Left lung (tissue), 10 donors: ENCODE data around the gene CHRD. TPM values are rescaled to one million over a fixed set of nuclear protein-coding genes. Genes with fewer than 3 reads are reported as not detected.
"Not testable (repeated sequence)": the region's sequence is repeated elsewhere in the genome, so short reads cannot be mapped to it uniquely, and the experiment has no call there.

Source experiments
- ATAC-seq: fragments of 200-7000 bp; cut with Tn5 transposase; one replicate; pipeline ENCODE4 v1.9.1; 2020; ENCODE audit warnings: moderate library complexity
- DNase-seq, 4 donors: peaks; one replicate each; pipeline ENCODE4 v3.0.0-alpha.2; 2013 to 2020
- H3K27ac ChIP-seq, 2 donors: fragments of 200-600 bp; sonication (generic) in 1 of 2; one replicate each; pipeline versions ENCODE4 v1.5.0 to v1.8.0; 2020 to 2021
- H3K27me3 ChIP-seq, 2 donors: fragments of 200-600 bp; sonication (generic) in 1 of 2; one replicate each; pipeline versions ENCODE4 v1.5.0 to v1.8.0; 2020 to 2021
- H3K36me3 ChIP-seq, 2 donors: fragments of 200-600 bp; sonication (generic) in 1 of 2; one replicate each; pipeline versions ENCODE4 v1.5.0 to v1.8.0; 2020 to 2021
- H3K4me1 ChIP-seq, 2 donors: fragments of 200-600 bp; one replicate each; pipeline ENCODE4 v1.8.0; 2021
- H3K4me3 ChIP-seq, 2 donors: fragments of 200-600 bp; sonication (generic) in 1 of 2; one replicate each; pipeline versions ENCODE4 v1.5.0 to v1.8.0; 2020 to 2021; ENCODE audit warnings: mild to moderate bottlenecking in 1 of 2
- H3K9me3 ChIP-seq, 2 donors: fragments of 200-600 bp; sonication (generic) in 1 of 2; one replicate each; pipeline versions ENCODE4 v1.5.0 to v1.8.0; 2020 to 2021
- intact Hi-C, 2 donors: fragments of 100-400 bp; cut with DNase I; formaldehyde crosslinking; loops; one replicate each; pipeline versions ENCODE4 v1.11.2 to v1.14.2; 2022
- polyA plus RNA-seq, 6 donors: library from polyadenylated mRNA; unstranded; fragments of 120-200 nt; gene quantifications; one replicate each; pipeline ENCODE4 v1.2.1, GENCODE V29; 2013; ENCODE audit not compliant: insufficient read length in 6 of 6
- total RNA-seq, 2 donors: library from RNA; stranded (reverse); fragmentation: NEBNext Ultra II Directional; extraction: Animal tissue kit (Norgen Biotek cat#: 25700); gene quantifications; one replicate each; pipeline ENCODE4 v1.2.1, GENCODE V29; 2021
- TF ChIP-seq, protein P1 (sequence below), 2 donors: fragments of 200-600 bp; sonication (generic) in 1 of 2; IDR thresholded peaks; one replicate each; pipeline versions ENCODE4 v1.5.0 to v1.8.0; 2021; ENCODE audit warnings: antibody characterized with exemption in 2 of 2
- donor health status: DM: no; HTN: yes; CAD: no.
- donor health status: DM: no; HTN: no; CAD: no.

The CHRD gene
- total and polyA plus RNA-seq, 8 donors: 5.6 to 19.0 (median 13.2) TPM

DNA sequence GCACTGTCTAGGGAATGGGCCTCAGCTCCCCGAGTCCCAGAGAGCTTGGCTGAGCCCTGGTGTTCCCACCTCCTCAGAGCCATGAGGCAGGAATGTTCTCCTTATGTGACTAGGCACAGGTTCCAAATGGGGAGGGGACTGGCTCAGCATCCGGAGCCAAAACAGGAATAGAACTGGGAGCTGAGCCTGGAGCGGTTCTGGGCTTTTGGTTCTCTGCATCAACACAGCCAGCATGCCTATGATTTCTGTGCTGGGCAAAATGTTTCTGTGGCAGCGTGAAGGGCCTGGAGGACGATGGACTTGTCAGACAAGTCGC is 42.5 kb upstream of the CHRD start, which contains the start of gene FAM131A:
TSS of gene FAM131A (plus strand) at position 202 of the 316 bp plus-strand sequence. CDS start at position 233, 31 bp downstream.
- H3K27ac ChIP-seq: peak within 1 kb of the TSS; percentile 89 to 90
- DNase-seq (peak in 2 of 4 donors; percentile 41), ATAC-seq (no peak)
- intact Hi-C loops: no loop called here
- TF ChIP-seq, protein P1, sequence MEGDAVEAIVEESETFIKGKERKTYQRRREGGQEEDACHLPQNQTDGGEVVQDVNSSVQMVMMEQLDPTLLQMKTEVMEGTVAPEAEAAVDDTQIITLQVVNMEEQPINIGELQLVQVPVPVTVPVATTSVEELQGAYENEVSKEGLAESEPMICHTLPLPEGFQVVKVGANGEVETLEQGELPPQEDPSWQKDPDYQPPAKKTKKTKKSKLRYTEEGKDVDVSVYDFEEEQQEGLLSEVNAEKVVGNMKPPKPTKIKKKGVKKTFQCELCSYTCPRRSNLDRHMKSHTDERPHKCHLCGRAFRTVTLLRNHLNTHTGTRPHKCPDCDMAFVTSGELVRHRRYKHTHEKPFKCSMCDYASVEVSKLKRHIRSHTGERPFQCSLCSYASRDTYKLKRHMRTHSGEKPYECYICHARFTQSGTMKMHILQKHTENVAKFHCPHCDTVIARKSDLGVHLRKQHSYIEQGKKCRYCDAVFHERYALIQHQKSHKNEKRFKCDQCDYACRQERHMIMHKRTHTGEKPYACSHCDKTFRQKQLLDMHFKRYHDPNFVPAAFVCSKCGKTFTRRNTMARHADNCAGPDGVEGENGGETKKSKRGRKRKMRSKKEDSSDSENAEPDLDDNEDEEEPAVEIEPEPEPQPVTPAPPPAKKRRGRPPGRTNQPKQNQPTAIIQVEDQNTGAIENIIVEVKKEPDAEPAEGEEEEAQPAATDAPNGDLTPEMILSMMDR (IDR thresholded peaks at IDR 0.05): no peak
- H3K9me3 ChIP-seq: no peaks in the 10 kb centered on the region
- H3K4me1 ChIP-seq: peaks cover 19 to 72% of the 10 kb centered on the region in 2 donors
- H3K27me3 ChIP-seq: no peaks in the 10 kb centered on the region
- peaks cover 6 to 41% of the 10 kb centered on the region in 2 donors for H3K36me3 ChIP-seq
- peak within 1 kb of the TSS; percentile 78 to 84 for H3K4me3 ChIP-seq

DNA sequence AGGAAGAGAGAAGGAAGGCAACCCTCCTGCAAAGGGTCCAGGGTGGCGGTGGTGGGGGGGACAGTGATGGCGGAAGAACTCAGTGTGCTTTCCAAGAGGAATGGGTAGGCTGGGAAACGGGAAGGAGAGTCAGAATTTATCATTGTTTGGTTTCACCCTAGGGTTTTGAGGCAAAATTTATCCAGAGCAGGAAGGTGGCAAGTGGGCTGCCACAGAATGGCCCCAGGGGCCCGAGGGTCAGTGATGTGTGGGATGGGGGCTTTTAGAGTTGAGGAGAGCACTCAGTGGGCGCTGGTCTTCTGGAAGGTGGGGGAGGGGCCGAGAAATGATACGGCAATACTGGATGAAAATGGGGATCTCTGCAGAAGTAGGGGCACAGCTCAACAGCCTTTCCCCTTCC is 41.9 kb upstream of the CHRD start:
- Histone ChIP-seq H3K27me3 (no peaks in the 10 kb centered on the region), H3K4me1 (peaks cover 19 to 67% of the 10 kb centered on the region in 2 donors), H3K4me3 (no peak overlapping the region), H3K27ac (peak overlapping the region; percentile 38 to 90), H3K36me3 (peaks cover 6 to 41% of the 10 kb centered on the region in 2 donors), H3K9me3 (no peaks in the 10 kb centered on the region)
- DNase-seq: peak in 1 of 4 donors; percentile 24
- no peak for ATAC-seq
- intact Hi-C loops: no loop called here
- TF ChIP-seq, protein P1 (IDR thresholded peaks at IDR 0.05): no peak

DNA sequence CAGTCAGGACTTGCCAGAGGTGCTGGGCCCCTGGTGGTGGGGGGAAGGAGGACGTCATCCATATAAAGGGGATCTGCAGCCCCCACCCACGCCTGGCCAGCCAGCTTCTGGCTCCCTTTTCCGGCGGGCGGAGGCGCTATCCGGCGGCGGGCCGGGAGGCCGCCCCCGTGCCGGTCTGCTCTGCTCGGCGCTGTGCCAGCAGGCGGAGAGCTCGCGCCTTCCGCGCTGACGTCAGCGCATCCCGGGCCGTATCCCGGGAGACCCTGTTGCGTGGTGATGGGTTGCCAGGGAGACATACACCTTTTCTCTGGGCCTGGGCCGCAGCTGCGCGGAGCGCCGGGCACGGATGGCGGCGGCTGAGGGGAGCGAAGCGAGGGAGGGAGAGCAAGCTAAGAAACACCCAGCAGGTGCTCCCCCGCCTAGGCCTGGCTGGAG is 41.3 kb upstream of the CHRD start:
- Histone ChIP-seq H3K36me3 (peaks cover 6 to 41% of the 10 kb centered on the region in 2 donors), H3K4me3 (no peak overlapping the region), H3K9me3 (no peaks in the 10 kb centered on the region), H3K27ac (peak overlapping the region; percentile 38 to 90), H3K4me1 (peaks cover 19 to 66% of the 10 kb centered on the region in 2 donors), H3K27me3 (no peaks in the 10 kb centered on the region)
- ATAC-seq (no peak), DNase-seq (peak in 2 of 4 donors; percentile 81 to 88)
- intact Hi-C loops: no loop called here
- TF ChIP-seq, protein P1 (IDR thresholded peaks at IDR 0.05): no peak

DNA sequence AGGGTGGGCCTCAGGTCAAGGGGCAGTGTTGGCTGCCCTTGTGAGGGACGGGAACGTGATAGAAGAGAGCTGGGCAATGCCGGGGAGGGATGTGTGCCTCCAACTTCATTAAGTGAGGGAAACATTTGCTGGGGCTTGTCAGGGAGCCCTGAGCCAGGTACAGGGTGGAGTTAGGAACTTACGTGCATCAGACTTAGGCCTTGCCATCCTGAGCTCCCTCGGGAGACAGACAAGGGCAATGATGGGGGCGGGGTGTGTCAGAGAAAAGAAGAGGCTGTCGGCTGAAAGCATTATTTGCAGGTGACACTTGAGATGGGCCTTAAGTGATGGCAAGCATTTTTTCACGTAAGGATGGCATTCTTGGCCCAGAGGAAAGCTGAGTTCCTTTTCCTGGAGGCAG is 40.9 kb upstream of the CHRD start:
- Histone ChIP-seq H3K4me1 (peaks cover 19 to 63% of the 10 kb centered on the region in 2 donors), H3K9me3 (no peaks in the 10 kb centered on the region), H3K36me3 (peaks cover 6 to 40% of the 10 kb centered on the region in 2 donors), H3K27me3 (no peaks in the 10 kb centered on the region), H3K27ac (peak overlapping the region in 1 of 2 donors; percentile 38), H3K4me3 (no peak overlapping the region)
- DNase-seq (no peak), ATAC-seq (no peak)
- TF ChIP-seq, protein P1 (IDR thresholded peaks at IDR 0.05): no peak
- intact Hi-C loops: no loop called here

DNA sequence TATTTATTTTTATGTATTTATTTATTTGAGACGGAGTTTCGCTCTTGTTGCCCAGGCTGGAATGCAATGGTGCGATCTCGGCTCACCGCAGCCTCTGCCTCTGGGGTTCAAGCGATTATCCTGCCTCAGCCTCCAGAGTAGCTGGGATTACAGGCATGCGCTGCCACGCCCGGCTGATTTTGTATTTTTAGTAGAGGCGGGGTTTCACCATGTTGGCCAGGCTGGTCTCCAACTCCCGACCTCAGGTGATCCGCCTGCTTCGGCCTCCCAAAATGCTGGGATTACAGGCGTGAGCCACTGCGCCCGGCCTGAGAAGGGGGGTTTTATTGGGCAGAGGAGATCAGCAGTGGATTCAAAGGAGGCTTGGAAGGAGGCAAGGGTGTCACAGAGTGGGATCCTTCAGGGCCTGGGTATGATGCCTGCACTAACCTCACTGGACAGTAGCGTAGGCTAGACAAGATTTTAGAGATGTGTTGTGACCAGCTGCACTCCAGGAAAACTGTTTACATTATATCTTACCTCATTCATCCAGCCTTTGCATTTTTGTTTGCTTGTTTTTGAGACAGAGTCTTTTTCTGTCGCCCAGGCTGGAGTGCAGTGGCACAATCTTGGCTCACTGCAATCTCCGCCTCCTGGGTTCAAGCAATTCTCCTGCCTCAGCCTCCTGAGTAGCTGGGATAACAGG is 40.3 kb upstream of the CHRD start:
- peak in 1 of 4 donors; percentile 58 for DNase-seq
- Histone ChIP-seq H3K4me1 (peaks cover 19 to 57% of the 10 kb centered on the region in 2 donors), H3K36me3 (peaks cover 5 to 40% of the 10 kb centered on the region in 2 donors)
- H3K27ac ChIP-seq, ATAC-seq, H3K9me3 ChIP-seq, H3K27me3 ChIP-seq, H3K4me3 ChIP-seq, intact Hi-C loops: not testable (repeated sequence)
